Measurements from ENCODE around the gene PLEKHG4B.

PLEKHG4B gene

GRCh38 chr5:197892-198489 lies 106.0 kb downstream of the PLEKHG4B start:
- DNase-seq (ENCODE audit: low read depth), result no peak
- TF ChIP-seq CTCF (IDR thresholded peaks at IDR 0.05; ENCODE audit: control insufficient read depth, insufficient read depth, low read depth, low read length, missing control alignments), result no peak
- H3K4me3 ChIP-seq (ENCODE audit: control insufficient read depth, low read depth, low read length), result no peak overlapping the region

- no peak overlapping the region for H3K4me3 ChIP-seq (ENCODE audit: control insufficient read depth, low read depth, low read length)
- DNase-seq (ENCODE audit: low read depth), result no peak
- TF ChIP-seq CTCF (IDR thresholded peaks at IDR 0.05; ENCODE audit: control insufficient read depth, insufficient read depth, low read depth, low read length, missing control alignments), result no peak
Measured at GRCh38 chr5:198516-199196, 106.7 kb downstream of the PLEKHG4B start.

- no peak overlapping the region for H3K4me3 ChIP-seq (ENCODE audit: control insufficient read depth, low read depth, low read length)
- no peak for TF ChIP-seq CTCF (IDR thresholded peaks at IDR 0.05; ENCODE audit: control insufficient read depth, insufficient read depth, low read depth, low read length, missing control alignments)
- no peak for DNase-seq (ENCODE audit: low read depth)
Measured at GRCh38 chr5:199197-199949, 107.4 kb downstream of the PLEKHG4B start.

- no peak overlapping the region for H3K4me3 ChIP-seq (ENCODE audit: control insufficient read depth, low read depth, low read length)
- no peak for TF ChIP-seq CTCF (IDR thresholded peaks at IDR 0.05; ENCODE audit: control insufficient read depth, insufficient read depth, low read depth, low read length, missing control alignments)
Measured at GRCh38 chr5:199950-200645, 108.1 kb downstream of the PLEKHG4B start.

GRCh38 chr5:200985-201384 lies 109.0 kb downstream of the PLEKHG4B start:
- TF ChIP-seq CTCF (IDR thresholded peaks at IDR 0.05; ENCODE audit: control insufficient read depth, insufficient read depth, low read depth, low read length, missing control alignments), result no peak
- H3K4me3 ChIP-seq (ENCODE audit: control insufficient read depth, low read depth, low read length), result no peak overlapping the region
- no peak for DNase-seq (ENCODE audit: low read depth)

More at GRCh38 chr5:199950-200645, 108.1 kb downstream of the PLEKHG4B start:
- no peak for DNase-seq (ENCODE audit: low read depth)

- DNase-seq (ENCODE audit: low read depth), result no peak
- TF ChIP-seq CTCF (IDR thresholded peaks at IDR 0.05; ENCODE audit: control insufficient read depth, insufficient read depth, low read depth, low read length, missing control alignments), result no peak
- no peak overlapping the region for H3K4me3 ChIP-seq (ENCODE audit: control insufficient read depth, low read depth, low read length)
Measured at GRCh38 chr5:201672-202071, 109.7 kb downstream of the PLEKHG4B start.
